ENCODE data around the gene FAM151B. TPM values are rescaled to one million over a fixed set of nuclear protein-coding genes. Genes with fewer than 3 reads are reported as not detected.

Gene FAM151B
- polyA plus RNA-seq, 2 donors = 0.67 to 0.83 TPM

Other genes with a start within 250 kb of the FAM151B start
- 10 to 100 TPM; 10.8 to 11.7 TPM for gene SERINC5, start 232.1 kb upstream of the FAM151B start, polyA plus RNA-seq
- not detected for gene SPZ1, start 168.1 kb upstream of the FAM151B start, polyA plus RNA-seq
- gene ZFYVE16, start 80.0 kb upstream of the FAM151B start, polyA plus RNA-seq = 10 to 100 TPM in 1 of 2 donors, 1 to 10 TPM in 1; 6.9 to 11.9 TPM
- not detected for gene ANKRD34B, start 82.2 kb downstream of the FAM151B start, polyA plus RNA-seq
- 1 to 10 TPM; 2.7 to 3.6 TPM for gene MSH3, start 166.6 kb downstream of the FAM151B start, polyA plus RNA-seq
- gene DHFR, start 166.9 kb downstream of the FAM151B start, polyA plus RNA-seq = 10 to 100 TPM in 1 of 2 donors, 1 to 10 TPM in 1; 10.0 to 12.1 TPM

Data from esophagus (tissue), 2 donors.